NCI-H2196 (cell line): Measurements from ENCODE around the gene ADGRB3.

ENCODE experiments used
- DNase-seq: peaks from one replicate; lab custom pipeline; 2025; ENCODE audit not compliant: unreplicated experiment; lab: John Stamatoyannopoulos, UW

ADGRB3 gene

GRCh38 chr6:69303382-69303781 lies 668.3 kb downstream of the ADGRB3 start:
- DNase-seq = no peak

DNA sequence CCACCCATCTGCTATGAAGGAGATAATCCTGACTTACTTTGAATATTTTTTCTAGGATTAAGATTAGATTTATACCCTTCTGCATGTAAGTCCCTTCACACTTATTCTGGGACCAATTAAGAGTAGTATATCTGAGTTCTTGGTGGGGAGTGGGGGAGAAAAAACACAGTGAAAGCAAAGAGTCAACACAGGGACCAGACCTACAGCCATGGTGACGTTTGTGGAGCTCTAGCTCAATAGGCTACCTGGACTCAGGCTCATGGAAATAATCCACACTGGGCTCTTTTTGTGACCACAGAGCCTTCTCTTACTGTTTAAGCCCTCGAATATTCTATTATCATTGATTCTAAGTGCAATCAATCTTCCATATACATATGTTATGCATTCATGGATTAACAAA lies 670.4 kb downstream of the ADGRB3 start:
- no peak for DNase-seq

- DNase-seq = no peak
These were observed 673.5 kb downstream of the ADGRB3 start for GRCh38 chr6:69308584-69308983.

GRCh38 chr6:69311888-69312287 lies 676.8 kb downstream of the ADGRB3 start:
- no peak for DNase-seq

DNA sequence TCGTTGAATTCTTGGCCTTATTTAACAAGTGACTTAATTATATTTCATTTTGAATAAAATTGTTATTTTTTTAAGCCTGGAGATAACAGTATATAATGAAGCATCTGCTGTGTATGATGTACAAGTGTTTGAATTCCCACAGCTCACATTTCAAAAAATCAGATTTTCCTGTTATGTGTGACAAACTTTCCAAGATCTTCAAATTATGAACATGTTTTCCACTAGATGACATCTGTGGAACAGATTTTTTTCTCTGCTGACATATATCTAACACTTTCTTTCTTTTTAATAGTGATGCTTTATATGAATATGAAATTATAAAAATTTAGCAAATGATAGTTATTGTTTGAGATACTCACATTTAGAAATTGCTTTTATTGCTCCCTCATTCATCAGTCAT lies 678.9 kb downstream of the ADGRB3 start:
- DNase-seq = no peak

- DNase-seq = no peak
These were observed 679.4 kb downstream of the ADGRB3 start for GRCh38 chr6:69314531-69314930.

- DNase-seq = no peak
These were observed 696.8 kb downstream of the ADGRB3 start for GRCh38 chr6:69331886-69332285.

GRCh38 chr6:69337311-69337710 lies 702.2 kb downstream of the ADGRB3 start:
- no peak for DNase-seq

GRCh38 chr6:69338431-69339162 lies 703.5 kb downstream of the ADGRB3 start:
- DNase-seq = no peak

GRCh38 chr6:69339163-69339550 lies 704.1 kb downstream of the ADGRB3 start:
- DNase-seq = no peak

GRCh38 chr6:69340196-69340595 lies 705.1 kb downstream of the ADGRB3 start:
- no peak for DNase-seq

GRCh38 chr6:69343851-69344250 lies 708.8 kb downstream of the ADGRB3 start:
- DNase-seq = no peak

DNA sequence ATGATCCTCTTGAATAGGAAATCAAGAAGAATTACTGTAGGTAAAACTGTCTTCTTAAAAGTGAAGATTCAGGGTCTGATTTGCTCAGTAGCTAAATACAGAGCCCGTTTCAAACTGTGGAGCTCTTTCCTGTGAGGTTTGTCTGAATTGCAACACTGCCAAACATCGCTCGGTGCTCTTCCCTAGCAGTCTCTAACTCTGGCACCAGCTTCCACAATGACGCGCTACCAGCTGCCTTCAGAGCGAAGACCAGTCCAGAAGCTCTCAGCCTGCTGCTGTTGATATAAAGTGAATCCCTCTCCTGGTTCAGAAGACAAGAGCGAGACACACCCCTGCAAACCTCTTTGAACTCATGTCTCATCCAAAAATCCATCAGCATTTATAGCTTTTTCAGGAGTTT lies 714.7 kb downstream of the ADGRB3 start:
- no peak for DNase-seq

DNA sequence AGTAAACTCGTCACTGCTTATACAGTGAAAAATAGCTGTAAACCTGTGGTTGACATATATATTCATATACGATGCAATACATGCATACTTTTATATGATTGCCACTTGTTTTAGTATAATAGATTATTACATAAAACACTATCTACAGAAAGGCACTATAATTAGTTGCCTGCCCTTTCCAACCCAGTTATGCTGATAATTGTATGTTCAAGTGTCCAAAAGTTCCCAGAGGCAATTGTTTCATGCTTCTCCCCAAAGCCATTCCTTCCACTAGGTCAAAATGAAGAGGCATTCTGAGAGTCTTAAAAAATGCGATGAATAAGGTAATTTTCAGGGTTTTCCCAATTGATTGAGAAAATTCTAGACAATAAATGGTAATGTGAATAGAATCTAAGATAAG lies 727.1 kb downstream of the ADGRB3 start:
- no peak for DNase-seq

DNA sequence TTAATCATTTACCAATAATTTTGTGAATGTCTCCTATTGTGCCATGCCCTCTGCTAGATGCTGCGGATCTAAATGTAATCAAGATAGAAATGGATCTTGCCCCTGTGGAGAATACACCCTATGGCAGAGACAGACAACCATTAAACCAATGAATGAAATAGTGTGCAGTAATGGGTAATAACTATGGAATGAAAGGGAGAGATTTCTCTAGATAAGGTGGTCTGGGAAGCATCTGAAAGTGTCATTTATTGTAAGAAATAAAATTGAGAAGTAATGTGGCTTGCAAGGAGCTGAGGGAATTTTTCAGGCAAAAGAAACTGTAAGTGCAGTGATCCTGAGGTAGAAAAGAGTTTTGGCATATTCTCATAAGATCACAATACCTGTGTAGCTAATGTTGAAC lies 731.7 kb downstream of the ADGRB3 start:
- DNase-seq = no peak

DNA sequence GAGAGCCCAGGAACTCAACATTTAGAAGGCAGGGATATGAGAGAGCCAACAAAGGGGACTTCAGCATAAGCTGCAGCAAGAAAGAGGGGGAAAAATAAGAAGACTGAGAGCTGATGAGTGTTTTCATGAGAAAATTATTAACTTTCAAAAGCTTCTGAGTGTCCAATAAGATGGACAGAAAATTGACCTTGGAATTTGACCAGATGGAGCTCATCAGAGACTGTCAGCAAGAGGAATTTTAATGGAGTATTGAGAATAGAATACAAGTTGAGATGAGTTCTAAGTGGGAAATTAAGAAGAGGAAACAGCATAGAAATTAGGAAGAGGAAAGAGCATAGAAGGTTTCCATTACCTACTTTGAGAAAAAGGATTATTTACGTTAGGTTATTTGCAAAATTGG lies 733.5 kb downstream of the ADGRB3 start:
- DNase-seq = no peak

- no peak for DNase-seq
These were observed 735.7 kb downstream of the ADGRB3 start for GRCh38 chr6:69370763-69371162.

- no peak for DNase-seq
These were observed 743.2 kb downstream of the ADGRB3 start for GRCh38 chr6:69378326-69378725.

GRCh38 chr6:69379518-69379917 lies 744.4 kb downstream of the ADGRB3 start:
- DNase-seq = no peak

- no peak for DNase-seq
These were observed 748.5 kb downstream of the ADGRB3 start for GRCh38 chr6:69383627-69384026.

GRCh38 chr6:69386426-69386825 lies 751.3 kb downstream of the ADGRB3 start:
- no peak for DNase-seq

- no peak for DNase-seq
These were observed 755.0 kb downstream of the ADGRB3 start for GRCh38 chr6:69390125-69390524.

GRCh38 chr6:69391106-69391505 lies 756.0 kb downstream of the ADGRB3 start:
- no peak for DNase-seq
